Measurements from ENCODE around the gene LITAFD. TPM values are rescaled to one million over a fixed set of nuclear protein-coding genes. Genes with fewer than 3 reads are reported as not detected.

Gene LITAFD
- total and polyA plus RNA-seq, 2 of the 4 experiments (the other 2 are of a cell fraction): not detected

DNA sequence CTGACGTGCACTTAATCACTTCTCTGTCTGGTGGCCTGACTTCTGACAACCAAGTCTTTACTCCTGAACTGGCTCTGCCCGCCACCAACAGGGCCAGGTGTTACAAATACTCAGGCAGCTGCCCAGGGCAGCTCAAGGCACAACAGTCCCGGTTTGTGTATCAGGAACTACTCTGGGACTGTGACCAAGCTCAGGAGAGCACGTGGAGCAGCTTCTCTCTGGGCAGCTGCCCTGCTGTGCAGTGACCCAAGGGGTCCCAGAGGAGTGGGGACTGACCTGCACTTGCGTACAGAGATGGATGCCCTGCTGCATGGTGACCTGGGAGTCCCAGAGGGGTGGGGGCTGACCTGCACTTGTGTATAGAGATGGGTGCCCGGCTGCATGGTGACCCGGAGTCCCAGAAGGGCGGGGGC, 21.9 kb downstream of the LITAFD start:
- Histone ChIP-seq H3K4ac (ENCODE audit: low read depth, low read length) (no peak overlapping the region), H3K79me1 (ENCODE audit: low read depth in 1 of 2, low read length in 2 of 2) (peaks cover 22 to 24% of the 10 kb centered on the region in 2 experiments), H3K9me1 (ENCODE audit: insufficient read depth, low read length) (no peaks in the 10 kb centered on the region; the same call in 1 of the 2 replicates), H3K18ac (ENCODE audit: low read depth, low read length) (no peak overlapping the region), H4K20me1 (ENCODE audit: insufficient read depth, low read length) (peaks cover 7% of the 10 kb centered on the region), H3K56ac (ENCODE audit: extremely low read depth, insufficient read depth, low read length) (no peak overlapping the region), H2AFZ (replicated peaks; ENCODE audit: low read length, poor library complexity) (no peak overlapping the region), H3K9me3 (ENCODE audit: control insufficient read depth, insufficient read depth, low read length) (no peaks in the 10 kb centered on the region), H2AK9ac (replicated peaks; ENCODE audit: low read depth, low read length, poor library complexity) (no peak overlapping the region), H2BK20ac (ENCODE audit: low read depth, low read length) (no peak overlapping the region), H4K8ac (ENCODE audit: low read depth in 2 of 2, low read length in 2 of 2) (no peak overlapping the region), H2BK15ac (ENCODE audit: low read depth, low read length) (no peak overlapping the region), H3K9ac (ENCODE audit: low read depth, low read length) (no peak overlapping the region), H3K27me3 (ENCODE audit: control insufficient read depth, insufficient read depth, low read length) (no peaks in the 10 kb centered on the region), H3K4me3 (ENCODE audit: insufficient read depth, low read depth, low read length) (no peak overlapping the region), H3K4me1 (ENCODE audit: control insufficient read depth, insufficient read depth, low read length) (no peaks in the 10 kb centered on the region), H4K5ac (ENCODE audit: low read depth, low read length) (no peak overlapping the region), H3K23ac (ENCODE audit: low read depth, low read length) (no peak overlapping the region), H3K14ac (replicated peaks; ENCODE audit: low read depth, low read length) (no peak overlapping the region), H4K91ac (ENCODE audit: insufficient read depth, low read depth, low read length) (no peak overlapping the region), H3K4me2 (ENCODE audit: low read depth, low read length) (no peak overlapping the region), H2BK120ac (ENCODE audit: low read depth, low read length) (no peak overlapping the region), H2AK5ac (ENCODE audit: low read depth, low read length) (no peak overlapping the region), H3K36me3 (ENCODE audit: control insufficient read depth, insufficient read depth, low read length) (peaks cover 61% of the 10 kb centered on the region), H3K27ac (ENCODE audit: insufficient read depth, low read length) (no peak overlapping the region), H2BK5ac (ENCODE audit: low read depth, low read length, poor library complexity, severe bottlenecking) (no peak overlapping the region)
- TF ChIP-seq CEBPB (IDR thresholded peaks at IDR 0.05; ENCODE audit: low read depth, low read length) (no peak), BHLHE40 (IDR thresholded peaks at IDR 0.05; ENCODE audit: low read depth, low read length) (no peak), MAFK (IDR thresholded peaks at IDR 0.05; ENCODE audit: low read depth, low read length) (no peak), RAD21 (IDR thresholded peaks at IDR 0.05; ENCODE audit: low read length) (no peak), RFX5 (IDR thresholded peaks at IDR 0.05; ENCODE audit: low read depth, low read length) (no peak), NFE2L2 (IDR thresholded peaks at IDR 0.05; ENCODE audit: low read depth, low read length) (no peak), RCOR1 (IDR thresholded peaks at IDR 0.05; ENCODE audit: insufficient replicate concordance, low read length) (no peak), POLR2A (IDR thresholded peaks at IDR 0.05; ENCODE audit: low read depth, low read length) (no peak), MAZ (IDR thresholded peaks at IDR 0.05; ENCODE audit: borderline replicate concordance, low read depth, low read length) (no peak), CHD1 (IDR thresholded peaks at IDR 0.05; ENCODE audit: low read depth, low read length) (no peak), MXI1 (IDR thresholded peaks at IDR 0.05; ENCODE audit: borderline replicate concordance, low read depth, low read length) (no peak), FOS (IDR thresholded peaks at IDR 0.05; ENCODE audit: low read depth, low read length) (no peak), SMC3 (IDR thresholded peaks at IDR 0.05; ENCODE audit: low read depth, low read length) (no peak)
- TF ChIP-seq, protein P1, sequence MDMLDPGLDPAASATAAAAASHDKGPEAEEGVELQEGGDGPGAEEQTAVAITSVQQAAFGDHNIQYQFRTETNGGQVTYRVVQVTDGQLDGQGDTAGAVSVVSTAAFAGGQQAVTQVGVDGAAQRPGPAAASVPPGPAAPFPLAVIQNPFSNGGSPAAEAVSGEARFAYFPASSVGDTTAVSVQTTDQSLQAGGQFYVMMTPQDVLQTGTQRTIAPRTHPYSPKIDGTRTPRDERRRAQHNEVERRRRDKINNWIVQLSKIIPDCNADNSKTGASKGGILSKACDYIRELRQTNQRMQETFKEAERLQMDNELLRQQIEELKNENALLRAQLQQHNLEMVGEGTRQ (IDR thresholded peaks at IDR 0.05; ENCODE audit: low read depth, low read length): no peak
- TF ChIP-seq, protein P2, sequence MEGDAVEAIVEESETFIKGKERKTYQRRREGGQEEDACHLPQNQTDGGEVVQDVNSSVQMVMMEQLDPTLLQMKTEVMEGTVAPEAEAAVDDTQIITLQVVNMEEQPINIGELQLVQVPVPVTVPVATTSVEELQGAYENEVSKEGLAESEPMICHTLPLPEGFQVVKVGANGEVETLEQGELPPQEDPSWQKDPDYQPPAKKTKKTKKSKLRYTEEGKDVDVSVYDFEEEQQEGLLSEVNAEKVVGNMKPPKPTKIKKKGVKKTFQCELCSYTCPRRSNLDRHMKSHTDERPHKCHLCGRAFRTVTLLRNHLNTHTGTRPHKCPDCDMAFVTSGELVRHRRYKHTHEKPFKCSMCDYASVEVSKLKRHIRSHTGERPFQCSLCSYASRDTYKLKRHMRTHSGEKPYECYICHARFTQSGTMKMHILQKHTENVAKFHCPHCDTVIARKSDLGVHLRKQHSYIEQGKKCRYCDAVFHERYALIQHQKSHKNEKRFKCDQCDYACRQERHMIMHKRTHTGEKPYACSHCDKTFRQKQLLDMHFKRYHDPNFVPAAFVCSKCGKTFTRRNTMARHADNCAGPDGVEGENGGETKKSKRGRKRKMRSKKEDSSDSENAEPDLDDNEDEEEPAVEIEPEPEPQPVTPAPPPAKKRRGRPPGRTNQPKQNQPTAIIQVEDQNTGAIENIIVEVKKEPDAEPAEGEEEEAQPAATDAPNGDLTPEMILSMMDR (conservative IDR thresholded peaks at IDR 0.05; ENCODE audit: low read depth, low read length): no peak
- TF ChIP-seq, protein P3, sequence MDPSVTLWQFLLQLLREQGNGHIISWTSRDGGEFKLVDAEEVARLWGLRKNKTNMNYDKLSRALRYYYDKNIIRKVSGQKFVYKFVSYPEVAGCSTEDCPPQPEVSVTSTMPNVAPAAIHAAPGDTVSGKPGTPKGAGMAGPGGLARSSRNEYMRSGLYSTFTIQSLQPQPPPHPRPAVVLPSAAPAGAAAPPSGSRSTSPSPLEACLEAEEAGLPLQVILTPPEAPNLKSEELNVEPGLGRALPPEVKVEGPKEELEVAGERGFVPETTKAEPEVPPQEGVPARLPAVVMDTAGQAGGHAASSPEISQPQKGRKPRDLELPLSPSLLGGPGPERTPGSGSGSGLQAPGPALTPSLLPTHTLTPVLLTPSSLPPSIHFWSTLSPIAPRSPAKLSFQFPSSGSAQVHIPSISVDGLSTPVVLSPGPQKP (IDR thresholded peaks at IDR 0.05; ENCODE audit: borderline replicate concordance, low read depth, low read length): no peak
- ChIA-PET CTCF (no interaction called here), POLR2A (ENCODE audit: unreplicated experiment) (no interaction called here)
- WGBS, 2 experiments (ENCODE audit: extremely low coverage in 2 of 2, insufficient read length in 1 of 2): 100% methylated on average over 3 of the region's 8 CpGs; no CpG with 5 or more reads in 1 of the 2 experiments
- in situ Hi-C loops (cut with MboI; ENCODE audit: low sequenced_read_pairs) (no loop called here), dilution Hi-C loops (cut with HindIII; ENCODE audit: low sequenced_read_pairs, unreplicated experiment) (no loop called here), intact Hi-C loops (cut with micrococcal nuclease) (loop anchor here (2.0 to 10.0 kb wide), 2 partner anchors 191 to 231 kb away; partner anchors contain the start of gene HAPSTR1)
- no peak for DNase-seq
- no TSS peak for BruUV-seq (replicated peaks)
- ATAC-seq (ENCODE audit: low read depth): no peak
